Activated CD4-positive, alpha-beta T cell treated with anti-CD3 and anti-CD28 coated beads, Interleukin-2, amount 50 U/mL, for 48 hours (primary cell): ENCODE measurements around the gene MED16.
"Not testable (repeated sequence)": the region's sequence is repeated elsewhere in the genome, so short reads cannot be mapped to it uniquely, and the experiment has no call there.

Experiments used
- DNase-seq, 2 experiments: peaks; one replicate each; pipeline ENCODE4 v3.0.0-alpha.2; 2020

The MED16 gene

GRCh38 chr19:906480-906879, 13.5 kb upstream of the MED16 start:
- no peak for DNase-seq

- DNase-seq, result no peak
These were observed 11.6 kb upstream of the MED16 start for GRCh38 chr19:904545-904944.

GRCh38 chr19:903266-903797, 10.3 kb upstream of the MED16 start:
- no peak for DNase-seq

- DNase-seq, result no peak
These were observed 9.6 kb upstream of the MED16 start for GRCh38 chr19:902446-903226.

GRCh38 chr19:902093-902370, 9.0 kb upstream of the MED16 start:
- DNase-seq, result no peak

GRCh38 chr19:901216-902092, 8.5 kb upstream of the MED16 start:
- no peak for DNase-seq

GRCh38 chr19:900302-901111, 7.5 kb upstream of the MED16 start:
- no peak for DNase-seq

GRCh38 chr19:900043-900301, 7.0 kb upstream of the MED16 start:
- DNase-seq, result no peak

GRCh38 chr19:899336-900042, 6.5 kb upstream of the MED16 start:
- DNase-seq, result no peak

GRCh38 chr19:898663-899062, 5.7 kb upstream of the MED16 start:
- DNase-seq, result no peak

- no peak for DNase-seq
These were observed 4.6 kb upstream of the MED16 start for GRCh38 chr19:897442-898039.

GRCh38 chr19:896999-897398, 4.0 kb upstream of the MED16 start:
- DNase-seq, result no peak

GRCh38 chr19:896434-896833, 3.4 kb upstream of the MED16 start:
- DNase-seq, result no peak

- no peak for DNase-seq
These were observed 619 bp downstream of the MED16 start for GRCh38 chr19:892243-892893.

- not testable (repeated sequence) for DNase-seq
These were observed 1.4 kb downstream of the MED16 start for GRCh38 chr19:891421-892200.

- no peak for DNase-seq
These were observed 2.2 kb downstream of the MED16 start for GRCh38 chr19:890831-891230.

GRCh38 chr19:889662-890295, 3.2 kb downstream of the MED16 start:
- no peak for DNase-seq

GRCh38 chr19:888581-889385, 4.2 kb downstream of the MED16 start:
- peak; percentile 45 to 57 for DNase-seq

- DNase-seq, result no peak
These were observed 5.4 kb downstream of the MED16 start for GRCh38 chr19:887599-887998.

- no peak for DNase-seq
These were observed 5.9 kb downstream of the MED16 start for GRCh38 chr19:887072-887471.
